Neuronal stem cell (in vitro differentiated cells): ENCODE data around the gene CDK4.

ENCODE experiments used
- DNase-seq: peaks from one replicate; pipeline ENCODE4 v3.0.0-alpha.2; 2013; ENCODE audit warnings: low spot score
- H2AFZ ChIP-seq: one replicate; pipeline ENCODE4 v1.6.1; 2013; ENCODE audit warnings: mild to moderate bottlenecking, low read length, inconsistent platforms
- H2AK5ac ChIP-seq: 2 replicates; pipeline ENCODE4 v1.6.1; 2013; ENCODE audit warnings: low read depth, mild to moderate bottlenecking, inconsistent platforms, low read length, moderate library complexity, mixed read lengths
- H2BK120ac ChIP-seq: 2 replicates; pipeline ENCODE4 v1.6.1; 2013; ENCODE audit warnings: low read depth, mild to moderate bottlenecking, inconsistent platforms, low read length, moderate library complexity, mixed read lengths
- H2BK12ac ChIP-seq: one replicate; pipeline ENCODE4 v1.6.1; 2013; ENCODE audit warnings: low read length, inconsistent platforms
- H2BK15ac ChIP-seq: 2 replicates; pipeline ENCODE4 v1.6.1; 2013; ENCODE audit warnings: mild to moderate bottlenecking, low read length, inconsistent platforms, mixed read lengths
- H2BK5ac ChIP-seq: one replicate; pipeline ENCODE4 v1.6.1; 2013; ENCODE audit warnings: inconsistent platforms, mild to moderate bottlenecking, low read length, moderate library complexity
- H3K14ac ChIP-seq: one replicate; pipeline ENCODE4 v1.6.1; 2013; ENCODE audit warnings: low read length, inconsistent platforms
- H3K18ac ChIP-seq: 2 replicates; pipeline ENCODE4 v1.6.1; 2013; ENCODE audit warnings: low read length, inconsistent platforms
- H3K23ac ChIP-seq: 2 replicates; pipeline ENCODE4 v1.6.1; 2013; ENCODE audit warnings: low read depth, mild to moderate bottlenecking, mixed read lengths, low read length, inconsistent platforms; ENCODE audit not compliant: poor library complexity
- H3K27ac ChIP-seq: replicated peaks from 3 replicates; pipeline ENCODE4 v1.5.1; 2013; ENCODE audit warnings: low read length, inconsistent platforms
- H3K27me3 ChIP-seq, 3 experiments: 2 replicates each; pipeline ENCODE4 v1.6.1; 2013; ENCODE audit warnings: low read length in 3 of 3, mild to moderate bottlenecking in 2 of 3, inconsistent platforms in 1 of 3, low read depth in 1 of 3, mixed read lengths in 1 of 3, moderate library complexity in 1 of 3; ENCODE audit not compliant: control insufficient read depth in 3 of 3, insufficient read depth in 3 of 3
- H3K36me3 ChIP-seq, 2 donors: replicated peaks in 1 of 2; 2 replicates each; pipeline ENCODE4 v1.6.1; 2013; ENCODE audit warnings: low read length in 2 of 2; ENCODE audit not compliant: control insufficient read depth in 2 of 2, insufficient read depth in 2 of 2
- H3K4ac ChIP-seq: 2 replicates; pipeline ENCODE4 v1.6.1; 2013; ENCODE audit warnings: inconsistent platforms, mild to moderate bottlenecking, low read length, moderate library complexity
- H3K4me1 ChIP-seq, 2 donors: 1 replicate in 1 of 2; 2 replicates in 1 of 2; pipeline ENCODE4 v1.6.1; 2013; ENCODE audit warnings: low read length in 2 of 2, low read depth in 1 of 2; ENCODE audit not compliant: control insufficient read depth in 2 of 2, insufficient read depth in 1 of 2
- H3K4me2 ChIP-seq: one replicate; pipeline ENCODE4 v1.6.1; 2013; ENCODE audit warnings: mild to moderate bottlenecking, low read length, inconsistent platforms; ENCODE audit not compliant: insufficient read depth, poor library complexity, severe bottlenecking
- H3K4me3 ChIP-seq, 2 donors: 2 replicates each; pipeline ENCODE4 v1.5.1; 2013; ENCODE audit warnings: low read length in 2 of 2, mild to moderate bottlenecking in 2 of 2, inconsistent platforms in 1 of 2, moderate library complexity in 1 of 2
- H3K79me1 ChIP-seq: one replicate; pipeline ENCODE4 v1.6.1; 2013; ENCODE audit warnings: low read depth, mild to moderate bottlenecking, inconsistent platforms, low read length, moderate library complexity
- H3K9ac ChIP-seq: one replicate; pipeline ENCODE4 v1.6.1; 2013; ENCODE audit warnings: mild to moderate bottlenecking, low read depth, low read length, inconsistent platforms; ENCODE audit not compliant: poor library complexity
- H3K9me3 ChIP-seq, 2 donors: replicated peaks in 1 of 2; 2 replicates each; pipeline versions ENCODE3 to v1.6.1; 2013; ENCODE audit warnings: low read length in 2 of 2, mild to moderate bottlenecking in 2 of 2, inconsistent platforms in 1 of 2, low read depth in 1 of 2, mixed read lengths in 1 of 2, moderate library complexity in 1 of 2; ENCODE audit not compliant: control insufficient read depth in 2 of 2, insufficient read depth in 1 of 2
- H4K8ac ChIP-seq: one replicate; pipeline ENCODE4 v1.6.1; 2013; ENCODE audit warnings: low read depth, mild to moderate bottlenecking, inconsistent platforms, low read length, moderate library complexity
- H4K91ac ChIP-seq: one replicate; pipeline ENCODE4 v1.6.1; 2013; ENCODE audit warnings: low read length, low read depth, mild to moderate bottlenecking, inconsistent platforms; ENCODE audit not compliant: poor library complexity
- WGBS, 2 donors: extraction: QIAGEN DNeasy Blood & Tissue Kit; methylation state at CpG; one replicate each; pipeline ENCODE4 v1.1.7; 2013; ENCODE audit warnings: missing lambda C conversion rate in 2 of 2, mixed read lengths in 1 of 2; ENCODE audit not compliant: insufficient read length in 2 of 2, insufficient replicate concordance in 1 of 2; ENCODE audit errors: extremely low coverage in 2 of 2; 5-methylcytosine and 5-hydroxymethylcytosine counted together

CDK4 gene

DNA sequence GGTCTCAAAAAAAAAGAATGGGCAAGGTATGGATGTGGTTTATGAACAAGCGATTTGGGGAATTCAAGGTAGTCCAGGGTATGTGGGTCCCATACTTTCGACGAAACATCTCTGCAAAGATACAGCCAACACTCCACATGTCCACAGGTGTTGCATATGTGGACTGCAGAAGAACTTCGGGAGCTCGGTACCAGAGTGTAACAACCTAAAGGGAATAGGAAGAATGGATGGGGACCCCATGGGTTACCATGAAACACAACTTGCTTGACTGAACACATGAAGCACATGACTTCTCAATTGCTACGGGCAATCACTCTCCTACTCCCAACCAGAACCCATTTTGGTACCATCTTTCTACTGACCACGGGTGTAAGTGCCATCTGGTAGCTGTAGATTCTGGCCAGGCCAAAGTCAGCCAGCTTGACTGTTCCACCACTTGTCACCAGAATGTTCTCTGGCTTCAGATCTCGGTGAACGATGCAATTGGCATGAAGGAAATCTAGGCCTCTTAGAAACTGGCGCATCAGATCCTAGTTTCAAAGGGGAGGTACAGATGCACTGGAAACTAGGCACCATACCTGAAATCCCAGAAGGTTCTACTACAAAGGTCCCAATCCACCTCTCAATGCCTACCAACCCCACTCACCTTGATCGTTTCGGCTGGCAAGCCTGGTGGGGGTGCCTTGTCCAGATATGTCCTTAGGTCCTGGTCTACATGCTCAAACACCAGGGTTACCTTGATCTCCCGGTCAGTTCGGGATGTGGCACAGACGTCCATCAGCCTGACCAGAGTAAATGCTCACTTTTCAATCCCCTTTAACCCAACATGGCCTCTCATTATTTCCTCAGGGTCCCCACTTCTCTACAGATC is 1.3 kb downstream of the CDK4 start:
- peaks cover 26 to 56% of the 10 kb centered on the region in 2 donors for H3K36me3 ChIP-seq

DNA sequence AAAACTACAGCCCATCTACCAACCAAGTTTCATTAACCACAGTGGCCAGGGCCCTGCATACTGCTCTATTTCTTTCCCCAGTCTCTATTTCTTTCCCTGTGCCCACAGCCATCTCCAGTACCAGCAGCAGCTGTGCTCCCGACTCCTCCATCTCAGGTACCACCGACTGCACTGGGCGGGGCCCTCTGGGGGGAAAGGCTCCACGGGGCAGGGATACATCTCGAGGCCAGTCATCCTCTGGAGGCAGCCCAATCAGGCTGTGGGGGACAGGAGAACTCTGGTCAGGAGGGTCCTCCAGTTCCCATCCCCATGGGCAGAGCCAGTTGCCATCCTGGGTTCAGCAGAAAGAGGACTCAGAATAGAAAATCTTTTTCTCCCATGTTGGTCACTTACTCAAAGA is 3.0 kb downstream of the CDK4 start:
- H3K9me3 ChIP-seq, result no peaks in the 10 kb centered on the region
- no peak overlapping the region for H2BK12ac ChIP-seq
- H2BK5ac ChIP-seq, result no peak overlapping the region
- H4K8ac ChIP-seq, result no peak overlapping the region
- no peak overlapping the region for H3K27ac ChIP-seq
- no peak for DNase-seq
- no peak overlapping the region for H3K18ac ChIP-seq
- no peak overlapping the region for H3K4ac ChIP-seq
- no CpG with 5 or more reads among the region's 5 CpGs for WGBS, 2 donors
- H3K4me2 ChIP-seq, result no peak overlapping the region
- no peak overlapping the region for H3K9ac ChIP-seq
- H3K27me3 ChIP-seq, result no peaks in the 10 kb centered on the region
- no peak overlapping the region for H2BK120ac ChIP-seq
- no peak overlapping the region for H3K14ac ChIP-seq
- H3K36me3 ChIP-seq, result peaks cover 26 to 59% of the 10 kb centered on the region in 2 donors
- H3K4me3 ChIP-seq, result no peak overlapping the region
- no peak overlapping the region for H3K23ac ChIP-seq
- peaks cover 10% of the 10 kb centered on the region for H3K79me1 ChIP-seq
- H2AK5ac ChIP-seq, result no peak overlapping the region
- no peak overlapping the region for H2AFZ ChIP-seq
- peaks cover 21 to 37% of the 10 kb centered on the region in 2 donors for H3K4me1 ChIP-seq
- H4K91ac ChIP-seq, result no peak overlapping the region
- no peak overlapping the region for H2BK15ac ChIP-seq

More for the DNA sequence above, 1.3 kb downstream of the CDK4 start:
- H4K8ac ChIP-seq, result no peak overlapping the region
- DNase-seq, result no peak
- H2BK120ac ChIP-seq, result no peak overlapping the region
- no peak overlapping the region for H3K4ac ChIP-seq
- H2AK5ac ChIP-seq, result peak overlapping the region; percentile 91
- peak overlapping the region; percentile 90 to 93 for H3K4me3 ChIP-seq
- H3K18ac ChIP-seq, result no peak overlapping the region
- H3K9ac ChIP-seq, result peak overlapping the region; percentile 87
- H2AFZ ChIP-seq, result no peak overlapping the region
- no peaks in the 10 kb centered on the region for H3K9me3 ChIP-seq
- H2BK12ac ChIP-seq, result no peak overlapping the region
- H3K23ac ChIP-seq, result no peak overlapping the region
- H3K27ac ChIP-seq, result no peak overlapping the region
- peaks cover 23 to 39% of the 10 kb centered on the region in 2 donors for H3K4me1 ChIP-seq
- peaks cover 12% of the 10 kb centered on the region for H3K79me1 ChIP-seq
- peaks cover 0 to 2% (median 0%) of the 10 kb centered on the region in 3 experiments for H3K27me3 ChIP-seq
- H2BK15ac ChIP-seq, result no peak overlapping the region
- H3K14ac ChIP-seq, result no peak overlapping the region
- H4K91ac ChIP-seq, result no peak overlapping the region
- H3K4me2 ChIP-seq, result peak overlapping the region; percentile 96
- WGBS, 2 donors, result no CpG with 5 or more reads among the region's 15 CpGs
- no peak overlapping the region for H2BK5ac ChIP-seq

DNA sequence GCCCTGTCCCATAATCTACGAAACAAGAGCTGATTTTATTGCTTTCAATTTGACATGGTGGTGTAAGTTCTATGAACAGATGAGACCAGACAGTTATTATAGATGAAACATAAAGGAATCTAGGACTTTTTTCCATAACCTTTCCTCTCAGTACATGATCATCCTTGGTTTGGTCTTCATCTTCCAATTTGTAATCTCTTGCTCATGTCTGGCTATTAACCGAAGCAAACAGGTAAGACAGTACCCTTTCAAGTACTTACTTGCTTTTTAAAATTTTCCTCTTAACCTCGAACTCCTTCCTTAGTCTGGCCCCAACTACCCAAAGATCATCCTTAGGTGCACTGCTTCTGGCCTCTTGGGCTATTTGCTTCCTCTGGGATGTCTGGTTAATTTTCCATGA is 6.1 kb downstream of the CDK4 start:
- no peak overlapping the region for H4K8ac ChIP-seq
- no peak overlapping the region for H2AFZ ChIP-seq
- no peak overlapping the region for H3K18ac ChIP-seq
- H3K27me3 ChIP-seq, result peaks cover 0 to 10% (median 0%) of the 10 kb centered on the region in 3 experiments
- H3K4me3 ChIP-seq, result peak overlapping the region in 1 of 2 donors; percentile 87
- no peak overlapping the region for H3K27ac ChIP-seq
- H3K36me3 ChIP-seq, result peaks cover 25 to 54% of the 10 kb centered on the region in 2 donors
- H2AK5ac ChIP-seq, result no peak overlapping the region
- H3K9me3 ChIP-seq, result no peaks in the 10 kb centered on the region
- H3K4ac ChIP-seq, result no peak overlapping the region
- WGBS, 2 donors, result no CpG with 5 or more reads among the region's 3 CpGs
- peaks cover 8 to 21% of the 10 kb centered on the region in 2 donors for H3K4me1 ChIP-seq
- H2BK5ac ChIP-seq, result no peak overlapping the region
- no peak overlapping the region for H2BK12ac ChIP-seq
- H3K4me2 ChIP-seq, result peak overlapping the region; percentile 85
- no peak overlapping the region for H3K23ac ChIP-seq
- peaks cover under 1% of the 10 kb centered on the region for H3K79me1 ChIP-seq
- DNase-seq, result no peak
- H3K14ac ChIP-seq, result no peak overlapping the region
- no peak overlapping the region for H2BK120ac ChIP-seq
- no peak overlapping the region for H4K91ac ChIP-seq
- H3K9ac ChIP-seq, result no peak overlapping the region
- H2BK15ac ChIP-seq, result no peak overlapping the region

DNA sequence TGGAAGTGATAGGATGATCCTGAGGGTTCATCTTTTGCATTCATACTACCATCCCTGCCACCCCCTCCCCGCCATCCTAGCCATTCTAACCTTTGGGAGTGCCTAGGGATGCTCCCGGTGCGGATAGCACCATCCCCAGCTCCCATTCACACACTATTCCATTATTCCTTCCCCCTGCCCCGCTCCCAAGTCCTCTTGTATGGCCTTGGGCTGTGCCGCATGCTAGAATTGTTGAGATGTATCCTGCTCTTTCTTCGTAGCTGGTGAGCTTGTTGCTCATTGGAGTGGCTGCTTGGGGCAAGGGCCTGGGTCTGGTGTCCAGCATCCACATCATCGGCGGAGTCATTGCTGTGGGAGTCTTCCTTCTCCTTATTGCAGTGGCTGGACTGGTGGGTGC is 6.6 kb downstream of the CDK4 start:
- Histone ChIP-seq H4K91ac (no peak overlapping the region), H2BK120ac (no peak overlapping the region), H2BK15ac (no peak overlapping the region), H3K4ac (no peak overlapping the region), H3K36me3 (peaks cover 21 to 49% of the 10 kb centered on the region in 2 donors), H3K18ac (peak overlapping the region; percentile 1), H2BK5ac (no peak overlapping the region), H2BK12ac (no peak overlapping the region), H3K79me1 (no peaks in the 10 kb centered on the region), H3K9ac (peak overlapping the region; percentile 68), H3K27me3 (peaks cover 0 to 16% (median 0%) of the 10 kb centered on the region in 3 experiments), H3K14ac (no peak overlapping the region), H3K23ac (peak overlapping the region; percentile 14), H2AFZ (peak overlapping the region; percentile 90), H3K9me3 (no peaks in the 10 kb centered on the region), H3K4me1 (peaks cover 4 to 20% of the 10 kb centered on the region in 2 donors), H3K4me2 (peak overlapping the region; percentile 85), H4K8ac (no peak overlapping the region), H2AK5ac (peak overlapping the region; percentile 51), H3K27ac (no peak overlapping the region), H3K4me3 (peak overlapping the region; percentile 82 to 87)
- WGBS, 2 donors, result no CpG with 5 or more reads among the region's 8 CpGs
- no peak for DNase-seq
